Vagina (tissue), 2 donors: Measurements from ENCODE around the gene PCSK6.

ENCODE experiments used
- POLR2AphosphoS5 ChIP-seq, 2 donors: sonication (generic); formaldehyde crosslinking; IDR thresholded peaks; one replicate each; pipeline ENCODE4 v1.9.0; 2017; ENCODE audit warnings: antibody characterized with exemption in 2 of 2, mild to moderate bottlenecking in 2 of 2, low read depth in 1 of 2; ENCODE audit not compliant: insufficient read depth in 1 of 2
- TF ChIP-seq, protein P1 (sequence below), 3 experiments: fragments of 450-650 bp in 2 of 3; fragments of 200-600 bp in 1 of 3; sonication (generic) in 1 of 3; IDR thresholded peaks; one replicate each; pipeline ENCODE4 v1.5.1; 2017 to 2019; ENCODE audit warnings: antibody characterized with exemption in 3 of 3, mild to moderate bottlenecking in 2 of 3, moderate library complexity in 2 of 3

GRCh38 chr15:101434032-101434920 is 55.2 kb downstream of the PCSK6 start:
- TF ChIP-seq POLR2AphosphoS5 (IDR thresholded peaks at IDR 0.05; ENCODE audit: insufficient read depth in 1 of 2, low read depth in 1 of 2), result no peak
- TF ChIP-seq, protein P1, sequence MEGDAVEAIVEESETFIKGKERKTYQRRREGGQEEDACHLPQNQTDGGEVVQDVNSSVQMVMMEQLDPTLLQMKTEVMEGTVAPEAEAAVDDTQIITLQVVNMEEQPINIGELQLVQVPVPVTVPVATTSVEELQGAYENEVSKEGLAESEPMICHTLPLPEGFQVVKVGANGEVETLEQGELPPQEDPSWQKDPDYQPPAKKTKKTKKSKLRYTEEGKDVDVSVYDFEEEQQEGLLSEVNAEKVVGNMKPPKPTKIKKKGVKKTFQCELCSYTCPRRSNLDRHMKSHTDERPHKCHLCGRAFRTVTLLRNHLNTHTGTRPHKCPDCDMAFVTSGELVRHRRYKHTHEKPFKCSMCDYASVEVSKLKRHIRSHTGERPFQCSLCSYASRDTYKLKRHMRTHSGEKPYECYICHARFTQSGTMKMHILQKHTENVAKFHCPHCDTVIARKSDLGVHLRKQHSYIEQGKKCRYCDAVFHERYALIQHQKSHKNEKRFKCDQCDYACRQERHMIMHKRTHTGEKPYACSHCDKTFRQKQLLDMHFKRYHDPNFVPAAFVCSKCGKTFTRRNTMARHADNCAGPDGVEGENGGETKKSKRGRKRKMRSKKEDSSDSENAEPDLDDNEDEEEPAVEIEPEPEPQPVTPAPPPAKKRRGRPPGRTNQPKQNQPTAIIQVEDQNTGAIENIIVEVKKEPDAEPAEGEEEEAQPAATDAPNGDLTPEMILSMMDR (IDR thresholded peaks at IDR 0.05), result no peak
